AG09319 (cell line): ENCODE results near the gene CFAP299.

Source experiments
- DNase-seq: peaks from one replicate; pipeline ENCODE4 v3.0.0-alpha.2; 2010; ENCODE audit warnings: low read depth; ENCODE audit errors: extremely low read depth
- CTCF ChIP-seq: IDR thresholded peaks from 2 replicates; pipeline ENCODE4 v1.5.1; 2011; ENCODE audit warnings: low read depth, mild to moderate bottlenecking, inconsistent platforms, low read length, moderate library complexity

Gene CFAP299

GRCh38 chr4:80585542-80585941 lies 250.0 kb downstream of the CFAP299 start:
- DNase-seq = no peak
- no peak for TF ChIP-seq CTCF

- no peak for TF ChIP-seq CTCF
- DNase-seq = no peak
Observed at GRCh38 chr4:80586716-80587115, 251.2 kb downstream of the CFAP299 start.

- no peak for DNase-seq
- TF ChIP-seq CTCF = no peak
Observed at GRCh38 chr4:80587871-80588385, 252.4 kb downstream of the CFAP299 start.

- TF ChIP-seq CTCF = no peak
- no peak for DNase-seq
Observed at GRCh38 chr4:80592950-80593349, 257.4 kb downstream of the CFAP299 start.

GRCh38 chr4:80594701-80595100 lies 259.2 kb downstream of the CFAP299 start:
- no peak for TF ChIP-seq CTCF

GRCh38 chr4:80608281-80608980 lies 272.9 kb downstream of the CFAP299 start:
- DNase-seq = peak; percentile 31

More at GRCh38 chr4:80594701-80595100, 259.2 kb downstream of the CFAP299 start:
- no peak for DNase-seq

More at GRCh38 chr4:80608281-80608980, 272.9 kb downstream of the CFAP299 start:
- TF ChIP-seq CTCF = no peak
